Tibial artery (tissue), 4 donors: ENCODE results near the gene IL17RE.
"Not testable (repeated sequence)": the region's sequence is repeated elsewhere in the genome, so short reads cannot be mapped to it uniquely, and the experiment has no call there.

Experiments
- DNase-seq, 2 donors: peaks; one replicate each; pipeline ENCODE4 v3.0.0-alpha.2; 2019
- H3K27ac ChIP-seq, 2 donors: fragments of 200-600 bp; sonication (generic) in 1 of 2; 1 replicate in 1 of 2; 2 replicates in 1 of 2; pipeline ENCODE4 v1.5.1; 2018 to 2019; ENCODE audit warnings: mild to moderate bottlenecking in 1 of 2
- H3K27me3 ChIP-seq, 2 donors: fragments of 200-600 bp; sonication (generic) in 1 of 2; one replicate each; pipeline versions ENCODE4 v1.5.1 to v1.6.0; 2016 to 2019
- H3K36me3 ChIP-seq, 3 donors: fragments of 200-600 bp; sonication (generic) in 2 of 3; one replicate each; pipeline ENCODE4 v1.5.1; 2016 to 2019; ENCODE audit warnings: mild to moderate bottlenecking in 2 of 3
- H3K4me1 ChIP-seq, 4 donors: fragments of 200-600 bp; sonication (generic) in 2 of 4; 1 replicate in 3 of 4; 2 replicates in 1 of 4; pipeline ENCODE4 v1.5.1; 2016 to 2019
- H3K4me3 ChIP-seq, 2 donors: fragments of 200-600 bp; sonication (generic) in 1 of 2; 1 replicate in 1 of 2; 2 replicates in 1 of 2; pipeline ENCODE4 v1.5.1; 2018 to 2019; ENCODE audit warnings: mild to moderate bottlenecking in 2 of 2
- H3K9me3 ChIP-seq, 3 donors: fragments of 200-600 bp; sonication (generic) in 1 of 3; one replicate each; pipeline ENCODE4 v1.5.1; 2016 to 2019
- CTCF ChIP-seq, 2 experiments: fragments of 200-600 bp in 1 of 2; fragments of 450-650 bp in 1 of 2; IDR thresholded peaks; one replicate each; pipeline ENCODE4 v1.5.1; 2017 to 2019; ENCODE audit warnings: antibody characterized with exemption in 2 of 2, mild to moderate bottlenecking in 1 of 2, moderate library complexity in 1 of 2
- intact Hi-C: fragments of 100-400 bp; cut with DNase I; formaldehyde crosslinking; loops from one replicate; pipeline ENCODE4 v1.15.0; 2023; ENCODE audit warnings: low total_unique reads

The IL17RE gene

GRCh38 chr3:9902372-9903237 is at the start of gene IL17RE:
Gene IL17RE, plus strand, starts transcription at chr3:9902848. Its CDS starts 85 bp downstream, at chr3:9902933.
- no peak for TF ChIP-seq CTCF (IDR thresholded peaks at IDR 0.05)
- Histone ChIP-seq H3K4me3 (peak within 1 kb of the TSS; percentile 53 to 65), H3K27ac (peak within 1 kb of the TSS; percentile 79 to 82), H3K9me3 (no peaks in the 10 kb centered on the region), H3K4me1 (peaks cover 0 to 46% (median 17%) of the 10 kb centered on the region in 4 donors), H3K27me3 (no peaks in the 10 kb centered on the region), H3K36me3 (peaks cover 8 to 15% (median 9%) of the 10 kb centered on the region in 3 donors)
- DNase-seq, result peak in 1 of 2 donors; percentile 80
- intact Hi-C loops, result loop anchor here (5.0 kb wide), 1 partner anchor 400 kb away; no protein-coding TSS in a partner anchor

GRCh38 chr3:9854291-9854940 is 48.2 kb upstream of the IL17RE start:
- not testable (repeated sequence) for H3K4me3 ChIP-seq, H3K9me3 ChIP-seq, H3K27ac ChIP-seq, DNase-seq, H3K27me3 ChIP-seq, H3K4me1 ChIP-seq, H3K36me3 ChIP-seq
- intact Hi-C loops, result loop anchor here (5.0 kb wide), 1 partner anchor 58 kb away; no protein-coding TSS in a partner anchor

GRCh38 chr3:9855594-9855993 is 47.1 kb upstream of the IL17RE start:
- DNase-seq, result no peak
- TF ChIP-seq CTCF (IDR thresholded peaks at IDR 0.05), result no peak
- Histone ChIP-seq H3K4me3 (no peak overlapping the region), H3K36me3 (no peaks in the 10 kb centered on the region), H3K4me1 (no peaks in the 10 kb centered on the region), H3K9me3 (no peaks in the 10 kb centered on the region), H3K27me3 (no peaks in the 10 kb centered on the region), H3K27ac (no peak overlapping the region)
- intact Hi-C loops, result no loop called here

GRCh38 chr3:9859530-9860025 is 43.1 kb upstream of the IL17RE start:
- Histone ChIP-seq H3K4me1 (peaks cover 0 to 24% (median 14%) of the 10 kb centered on the region in 4 donors), H3K27me3 (no peaks in the 10 kb centered on the region), H3K9me3 (no peaks in the 10 kb centered on the region), H3K36me3 (no peaks in the 10 kb centered on the region), H3K27ac (no peak overlapping the region), H3K4me3 (no peak overlapping the region)
- no peak for DNase-seq
- intact Hi-C loops, result loop anchor here (5.0 kb wide), 1 partner anchor 58 kb away; the partner anchor contains the start of gene IL17RC
- TF ChIP-seq CTCF (IDR thresholded peaks at IDR 0.05), result no peak

GRCh38 chr3:9861201-9861600 is 41.4 kb upstream of the IL17RE start:
- intact Hi-C loops, result loop anchor here (5.0 kb wide), 1 partner anchor 56 kb away; the partner anchor contains the start of gene IL17RC
- Histone ChIP-seq H3K9me3 (no peaks in the 10 kb centered on the region), H3K27ac (no peak overlapping the region), H3K4me3 (no peak overlapping the region), H3K27me3 (no peaks in the 10 kb centered on the region), H3K36me3 (no peaks in the 10 kb centered on the region), H3K4me1 (peaks cover 0 to 40% (median 27%) of the 10 kb centered on the region in 4 donors)
- DNase-seq, result no peak
- TF ChIP-seq CTCF (IDR thresholded peaks at IDR 0.05), result no peak
